ENCODE data around the gene CES4A. TPM values are rescaled to one million over a fixed set of nuclear protein-coding genes. Genes with fewer than 3 reads are reported as not detected.

The CES4A gene
- total and polyA plus RNA-seq, 2 experiments from 2014 or later, result 11.8 to 12.3 TPM

DNA sequence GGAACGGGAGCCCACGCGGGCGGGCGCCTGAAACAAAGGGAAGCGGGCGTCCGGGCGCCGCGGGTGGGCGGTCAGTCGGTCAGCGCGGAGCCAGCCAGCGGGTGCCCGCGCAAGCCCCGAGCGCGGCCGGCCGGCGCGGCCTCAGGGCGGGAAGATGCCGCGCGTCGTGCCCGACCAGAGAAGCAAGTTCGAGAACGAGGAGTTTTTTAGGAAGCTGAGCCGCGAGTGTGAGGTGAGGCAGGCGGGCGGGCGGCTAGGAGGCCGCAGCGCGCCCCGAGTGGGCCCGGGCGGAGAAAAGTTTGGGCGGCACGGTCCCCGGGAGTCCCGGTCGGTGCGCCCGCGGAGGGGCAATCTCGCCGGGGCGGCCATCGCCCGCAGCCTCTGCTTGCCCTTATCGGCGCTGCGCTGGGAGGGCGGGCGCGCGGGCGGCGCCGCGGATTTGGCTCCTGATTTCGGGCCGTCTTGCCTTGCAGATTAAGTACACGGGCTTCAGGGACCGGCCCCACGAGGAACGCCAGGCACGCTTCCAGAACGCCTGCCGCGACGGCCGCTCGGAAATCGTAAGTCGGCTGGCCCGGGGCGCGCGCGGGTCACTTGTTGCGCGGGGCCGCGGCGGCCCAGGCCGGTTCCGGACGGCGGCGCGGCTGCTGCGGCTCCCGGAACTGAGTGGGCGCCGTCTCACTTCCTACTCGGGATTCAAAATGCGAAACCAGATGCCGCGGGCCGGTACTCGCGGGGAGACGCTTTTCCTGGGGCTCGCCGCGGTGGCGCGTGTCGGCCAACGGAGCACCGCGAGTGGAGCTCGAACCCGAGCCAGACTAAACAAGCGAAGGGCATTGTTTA, 41.1 kb downstream of the CES4A start:
- H3K9me3 ChIP-seq (ENCODE audit: low read depth), result no peaks in the 10 kb centered on the region
- H3K4me2 ChIP-seq, result peak overlapping the region; percentile 88
- H3K79me2 ChIP-seq, result peaks cover 47% of the 10 kb centered on the region
- WGBS (ENCODE audit: low lambda C conversion rate, missing lambda C conversion rate), result 2% methylated on average over 96 of the region's 123 CpGs
- no peaks in the 10 kb centered on the region for H3K9me2 ChIP-seq (replicated peaks; ENCODE audit: insufficient read depth)
- H3K4me3 ChIP-seq, result peak overlapping the region; percentile 76
- H3K27ac ChIP-seq, result peak overlapping the region; percentile 99
- DNase-seq (ENCODE audit: low spot score), result peak; percentile 76
- H2AFZ ChIP-seq, result peak overlapping the region; percentile 85
- TF ChIP-seq, protein P1, sequence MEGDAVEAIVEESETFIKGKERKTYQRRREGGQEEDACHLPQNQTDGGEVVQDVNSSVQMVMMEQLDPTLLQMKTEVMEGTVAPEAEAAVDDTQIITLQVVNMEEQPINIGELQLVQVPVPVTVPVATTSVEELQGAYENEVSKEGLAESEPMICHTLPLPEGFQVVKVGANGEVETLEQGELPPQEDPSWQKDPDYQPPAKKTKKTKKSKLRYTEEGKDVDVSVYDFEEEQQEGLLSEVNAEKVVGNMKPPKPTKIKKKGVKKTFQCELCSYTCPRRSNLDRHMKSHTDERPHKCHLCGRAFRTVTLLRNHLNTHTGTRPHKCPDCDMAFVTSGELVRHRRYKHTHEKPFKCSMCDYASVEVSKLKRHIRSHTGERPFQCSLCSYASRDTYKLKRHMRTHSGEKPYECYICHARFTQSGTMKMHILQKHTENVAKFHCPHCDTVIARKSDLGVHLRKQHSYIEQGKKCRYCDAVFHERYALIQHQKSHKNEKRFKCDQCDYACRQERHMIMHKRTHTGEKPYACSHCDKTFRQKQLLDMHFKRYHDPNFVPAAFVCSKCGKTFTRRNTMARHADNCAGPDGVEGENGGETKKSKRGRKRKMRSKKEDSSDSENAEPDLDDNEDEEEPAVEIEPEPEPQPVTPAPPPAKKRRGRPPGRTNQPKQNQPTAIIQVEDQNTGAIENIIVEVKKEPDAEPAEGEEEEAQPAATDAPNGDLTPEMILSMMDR (IDR thresholded peaks at IDR 0.05; ENCODE audit: poor library complexity), result no peak
- TF ChIP-seq EZH2phosphoT487 (IDR thresholded peaks at IDR 0.05; ENCODE audit: low read depth, severe bottlenecking, unreplicated experiment) (no peak), EZH2 (IDR thresholded peaks at IDR 0.05; ENCODE audit: borderline replicate concordance) (no peak)
- H3K36me3 ChIP-seq (replicated peaks; ENCODE audit: insufficient read depth, low read depth), result no peaks in the 10 kb centered on the region
- H3K27me3 ChIP-seq, result no peaks in the 10 kb centered on the region
- H4K20me1 ChIP-seq (ENCODE audit: insufficient read depth, poor library complexity, severe bottlenecking), result peaks cover 23% of the 10 kb centered on the region
- H3K4me1 ChIP-seq (ENCODE audit: insufficient read depth), result peaks cover 30% of the 10 kb centered on the region

DNA sequence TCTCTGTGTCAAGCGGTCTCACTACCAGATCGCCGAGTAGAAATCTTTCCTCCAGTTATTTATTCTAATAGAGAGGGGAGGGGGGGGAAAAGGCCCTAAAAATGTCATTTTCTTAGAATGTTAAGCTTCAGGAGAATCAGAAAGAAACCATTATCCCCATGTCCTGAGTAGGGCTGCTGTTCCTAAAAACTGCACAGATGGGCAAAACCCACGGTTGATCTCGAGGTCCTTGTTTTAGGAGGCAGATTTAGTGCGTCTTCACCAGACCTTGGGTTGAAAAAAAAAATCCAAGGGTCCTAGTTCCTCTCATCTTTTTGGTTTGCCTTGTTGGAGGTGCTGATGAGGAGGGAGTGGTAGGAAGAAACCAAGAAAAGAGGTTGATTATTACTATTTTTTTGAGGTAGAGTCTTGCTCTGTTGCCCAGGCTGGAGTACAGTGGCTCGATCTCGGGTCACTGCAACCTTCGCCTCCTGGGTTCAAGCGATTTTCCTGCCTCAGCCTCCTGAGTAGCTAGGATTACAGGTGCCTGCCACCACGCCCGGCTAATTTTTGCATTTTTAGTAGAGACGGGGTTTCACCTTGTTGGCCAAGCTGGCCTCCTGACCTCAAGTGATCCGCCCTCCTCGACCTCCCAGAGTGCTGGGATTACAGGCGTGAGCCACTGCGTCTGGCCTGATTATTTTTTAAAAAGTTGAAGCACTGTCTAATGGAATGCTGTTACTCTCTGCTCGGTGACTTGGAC, 42.0 kb downstream of the CES4A start:
- Histone ChIP-seq H3K36me3 (replicated peaks; ENCODE audit: insufficient read depth, low read depth) (no peaks in the 10 kb centered on the region), H2AFZ (peak overlapping the region; percentile 85), H3K4me1 (ENCODE audit: insufficient read depth) (peaks cover 28% of the 10 kb centered on the region), H3K9me3 (ENCODE audit: low read depth) (no peaks in the 10 kb centered on the region), H3K27ac (peak overlapping the region; percentile 99), H4K20me1 (ENCODE audit: insufficient read depth, poor library complexity, severe bottlenecking) (peaks cover 25% of the 10 kb centered on the region), H3K4me3 (peak overlapping the region; percentile 76), H3K4me2 (peak overlapping the region; percentile 88), H3K9me2 (replicated peaks; ENCODE audit: insufficient read depth) (no peaks in the 10 kb centered on the region), H3K27me3 (no peaks in the 10 kb centered on the region), H3K79me2 (peaks cover 56% of the 10 kb centered on the region)
- TF ChIP-seq EZH2 (IDR thresholded peaks at IDR 0.05; ENCODE audit: borderline replicate concordance), result no peak
- no peak for TF ChIP-seq EZH2phosphoT487 (IDR thresholded peaks at IDR 0.05; ENCODE audit: low read depth, severe bottlenecking, unreplicated experiment)
- TF ChIP-seq, protein P1 (IDR thresholded peaks at IDR 0.05; ENCODE audit: poor library complexity), result no peak
- no peak for DNase-seq (ENCODE audit: low spot score)
- 35% methylated on average over 18 of the region's 18 CpGs for WGBS (ENCODE audit: low lambda C conversion rate, missing lambda C conversion rate)

DNA sequence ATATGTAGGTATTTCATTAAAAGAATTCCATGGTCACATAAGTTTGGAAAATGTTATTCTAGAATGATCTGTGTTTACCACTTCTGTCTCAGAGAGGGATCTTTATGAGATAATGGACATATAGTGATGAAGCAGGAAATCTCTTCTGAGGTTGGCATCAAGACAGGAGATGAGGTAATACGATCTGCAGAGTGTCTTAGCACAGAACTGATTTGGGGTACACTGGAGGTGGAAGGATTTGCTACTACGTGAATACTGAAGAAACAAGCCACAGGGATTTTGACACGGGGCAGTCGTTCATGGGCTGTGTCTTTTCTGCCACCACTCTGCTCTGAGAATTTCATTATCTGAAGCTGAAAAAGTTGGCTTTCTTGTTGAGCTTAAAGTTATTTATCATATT, 46.1 kb downstream of the CES4A start:
- WGBS (ENCODE audit: low lambda C conversion rate, missing lambda C conversion rate), result 43% methylated on average over 4 of the region's 4 CpGs
- H3K9me3 ChIP-seq (ENCODE audit: low read depth), result no peaks in the 10 kb centered on the region
- H3K27me3 ChIP-seq, result no peaks in the 10 kb centered on the region
- no peak for DNase-seq (ENCODE audit: low spot score)
- no peaks in the 10 kb centered on the region for H3K36me3 ChIP-seq (replicated peaks; ENCODE audit: insufficient read depth, low read depth)
- H3K79me2 ChIP-seq, result peaks cover 97% of the 10 kb centered on the region
- TF ChIP-seq, protein P1 (IDR thresholded peaks at IDR 0.05; ENCODE audit: poor library complexity), result no peak
- no peak for TF ChIP-seq EZH2 (IDR thresholded peaks at IDR 0.05; ENCODE audit: borderline replicate concordance)
- no peak for TF ChIP-seq EZH2phosphoT487 (IDR thresholded peaks at IDR 0.05; ENCODE audit: low read depth, severe bottlenecking, unreplicated experiment)
- H3K9me2 ChIP-seq (replicated peaks; ENCODE audit: insufficient read depth), result no peaks in the 10 kb centered on the region
- H3K4me1 ChIP-seq (ENCODE audit: insufficient read depth), result peaks cover 26% of the 10 kb centered on the region
- no peak overlapping the region for H2AFZ ChIP-seq
- H3K27ac ChIP-seq, result peak overlapping the region; percentile 39
- H4K20me1 ChIP-seq (ENCODE audit: insufficient read depth, poor library complexity, severe bottlenecking), result peaks cover 42% of the 10 kb centered on the region
- H3K4me3 ChIP-seq, result no peak overlapping the region
- H3K4me2 ChIP-seq, result peak overlapping the region; percentile 24
